IMR-90 (cell line): ENCODE data around the gene PAAF1. TPM values are rescaled to one million over a fixed set of nuclear protein-coding genes. Genes with fewer than 3 reads are reported as not detected.

Experiments
- ATAC-seq: fragments of 200-7000 bp; cut with Tn5 transposase; 2 replicates; pipeline ENCODE4 v1.9.1; 2020; ENCODE audit warnings: low read depth, mild to moderate bottlenecking, moderate library complexity
- BruUV-seq: library from RNA; stranded (reverse); fragments of 400-500 nt; replicated peaks from 2 replicates; lab custom pipeline; 2021; lab: Mats Ljungman, UMichigan
- CTCF ChIA-PET: fragments of 300-600 bp; formaldehyde crosslinking; extraction: SDS; loops from one replicate; lab custom pipeline; 2021; ENCODE audit warnings: antibody characterized with exemption; lab: Yijun Ruan, JAX
- POLR2A ChIA-PET: fragments of 300-600 bp; sonication (Branson Sonifier 250); formaldehyde crosslinking; loops from one replicate; lab custom pipeline; 2022; ENCODE audit warnings: antibody characterized with exemption; ENCODE audit not compliant: unreplicated experiment; lab: Charles Lee
- DNase-seq: peaks from one replicate; pipeline ENCODE4 v3.0.0; 2013
- H2AFZ ChIP-seq: replicated peaks from 2 replicates; pipeline ENCODE3; 2013; ENCODE audit warnings: low read length, mild to moderate bottlenecking; ENCODE audit not compliant: poor library complexity
- H2AK5ac ChIP-seq: 2 replicates; pipeline ENCODE4 v1.6.1; 2013; ENCODE audit warnings: low read depth, low read length, inconsistent platforms
- H2AK9ac ChIP-seq: replicated peaks from 2 replicates; pipeline ENCODE3; 2013; ENCODE audit warnings: mild to moderate bottlenecking, low read depth, low read length, moderate library complexity; ENCODE audit not compliant: poor library complexity
- H2BK120ac ChIP-seq: 2 replicates; pipeline ENCODE4 v1.6.1; 2013; ENCODE audit warnings: low read depth, low read length, inconsistent platforms
- H2BK15ac ChIP-seq: 3 replicates; pipeline ENCODE4 v1.6.1; 2013; ENCODE audit warnings: low read depth, low read length, inconsistent platforms
- H2BK20ac ChIP-seq: 2 replicates; pipeline ENCODE4 v1.6.1; 2013; ENCODE audit warnings: low read depth, mild to moderate bottlenecking, inconsistent platforms, low read length, moderate library complexity
- H2BK5ac ChIP-seq: 2 replicates; pipeline ENCODE4 v1.6.1; 2013; ENCODE audit warnings: mild to moderate bottlenecking, low read depth, low read length, inconsistent platforms; ENCODE audit not compliant: poor library complexity, severe bottlenecking
- H3K14ac ChIP-seq: replicated peaks from 2 replicates; pipeline ENCODE4 v1.6.1; 2013; ENCODE audit warnings: low read depth, low read length, inconsistent platforms
- H3K18ac ChIP-seq: 2 replicates; pipeline ENCODE4 v1.6.1; 2013; ENCODE audit warnings: low read depth, low read length, control low read depth
- H3K23ac ChIP-seq: 2 replicates; pipeline ENCODE4 v1.6.1; 2013; ENCODE audit warnings: low read depth, low read length, inconsistent platforms
- H3K27ac ChIP-seq: 2 replicates; pipeline ENCODE4 v1.5.1; 2013; ENCODE audit warnings: mild to moderate bottlenecking, control low read depth, low read length; ENCODE audit not compliant: insufficient read depth
- H3K27me3 ChIP-seq: 2 replicates; pipeline ENCODE4 v1.6.1; 2013; ENCODE audit warnings: low read length; ENCODE audit not compliant: control insufficient read depth, insufficient read depth
- H3K36me3 ChIP-seq: 2 replicates; pipeline ENCODE4 v1.6.1; 2013; ENCODE audit warnings: low read length, mixed read lengths; ENCODE audit not compliant: control insufficient read depth, insufficient read depth
- H3K4ac ChIP-seq: 2 replicates; pipeline ENCODE4 v1.6.1; 2013; ENCODE audit warnings: low read depth, low read length, inconsistent platforms
- H3K4me1 ChIP-seq: 2 replicates; pipeline ENCODE4 v1.6.1; 2013; ENCODE audit warnings: low read length, mixed read lengths; ENCODE audit not compliant: control insufficient read depth, insufficient read depth
- H3K4me2 ChIP-seq: 2 replicates; pipeline ENCODE4 v1.6.1; 2013; ENCODE audit warnings: low read depth, mild to moderate bottlenecking, control low read depth, low read length, moderate library complexity
- H3K4me3 ChIP-seq: 2 replicates; pipeline ENCODE4 v1.5.1; 2013; ENCODE audit warnings: low read depth, mild to moderate bottlenecking, control low read depth, low read length, moderate library complexity; ENCODE audit not compliant: insufficient read depth
- H3K56ac ChIP-seq: 2 replicates; pipeline ENCODE4 v1.6.1; 2013; ENCODE audit warnings: low read length, inconsistent platforms; ENCODE audit not compliant: insufficient read depth; ENCODE audit errors: extremely low read depth
- H3K79me1 ChIP-seq, 2 experiments: 2 replicates each; pipeline ENCODE4 v1.6.1; 2013; ENCODE audit warnings: low read length in 2 of 2, inconsistent platforms in 1 of 2, low read depth in 1 of 2
- H3K9ac ChIP-seq: 2 replicates; pipeline ENCODE4 v1.6.1; 2013; ENCODE audit warnings: low read depth, low read length, control low read depth
- H3K9me1 ChIP-seq: 2 replicates; pipeline ENCODE4 v1.6.1; 2013; ENCODE audit warnings: low read length, inconsistent platforms; ENCODE audit not compliant: insufficient read depth
- H3K9me3 ChIP-seq: 2 replicates; pipeline ENCODE4 v1.6.1; 2013; ENCODE audit warnings: low read length; ENCODE audit not compliant: control insufficient read depth, insufficient read depth
- H4K20me1 ChIP-seq: 2 replicates; pipeline ENCODE4 v1.6.1; 2013; ENCODE audit warnings: low read length, inconsistent platforms; ENCODE audit not compliant: insufficient read depth
- H4K5ac ChIP-seq: 2 replicates; pipeline ENCODE4 v1.6.1; 2013; ENCODE audit warnings: mild to moderate bottlenecking, low read depth, low read length, control low read depth
- H4K8ac ChIP-seq, 2 experiments: 2 replicates each; pipeline ENCODE4 v1.6.1; 2013; ENCODE audit warnings: low read depth in 2 of 2, low read length in 2 of 2, control low read depth in 1 of 2, inconsistent platforms in 1 of 2
- H4K91ac ChIP-seq: 2 replicates; pipeline ENCODE4 v1.6.1; 2013; ENCODE audit warnings: low read depth, low read length, inconsistent platforms; ENCODE audit not compliant: insufficient read depth
- CEBPB ChIP-seq: IDR thresholded peaks from 2 replicates; pipeline ENCODE4 v1.6.1; 2012; ENCODE audit warnings: low read depth, low read length, improper control_type of control experiment
- CTCF ChIP-seq: conservative IDR thresholded peaks from 2 replicates; pipeline ENCODE4 v1.5.1; 2012; ENCODE audit warnings: mild to moderate bottlenecking, low read depth, low read length, improper control_type of control experiment
- FOS ChIP-seq: fragments of 150-350 bp; IDR thresholded peaks from 2 replicates; pipeline ENCODE4 v1.6.1; 2016; ENCODE audit warnings: low read depth, low read length
- MAZ ChIP-seq: IDR thresholded peaks from 2 replicates; pipeline ENCODE4 v1.6.1; 2012; ENCODE audit warnings: low read depth, mild to moderate bottlenecking, low read length, improper control_type of control experiment, moderate library complexity, borderline replicate concordance
- NFE2L2 ChIP-seq: fragments of 150-350 bp; IDR thresholded peaks from 2 replicates; pipeline ENCODE4 v1.6.1; 2016; ENCODE audit warnings: low read depth, mild to moderate bottlenecking, low read length
- POLR2A ChIP-seq: IDR thresholded peaks from 2 replicates; pipeline ENCODE4 v1.6.1; 2012; ENCODE audit warnings: mild to moderate bottlenecking, low read depth, low read length
- SMC3 ChIP-seq: fragments of 150-350 bp; IDR thresholded peaks from 2 replicates; pipeline ENCODE4 v1.6.1; 2016; ENCODE audit warnings: low read depth, mild to moderate bottlenecking, antibody characterized with exemption, low read length, moderate library complexity
- WGBS, 2 experiments: methylation state at CpG; one replicate each; pipeline versions ENCODE4 v1.1.5 to v1.1.7; 2013; ENCODE audit warnings: missing lambda C conversion rate in 2 of 2; ENCODE audit not compliant: insufficient read length in 1 of 2; ENCODE audit errors: extremely low coverage in 2 of 2; 5-methylcytosine and 5-hydroxymethylcytosine counted together
- dilution Hi-C: fragments of 300-500 bp; cut with HindIII; formaldehyde crosslinking; loops from one replicate; pipeline ENCODE4 v1.14.3; 2018; ENCODE audit warnings: low sequenced_read_pairs; ENCODE audit not compliant: unreplicated experiment
- in situ Hi-C: fragments of 300-500 bp; cut with MboI; formaldehyde crosslinking; loops from 3 replicates; pipeline ENCODE4 v1.14.3; 2019; ENCODE audit warnings: low sequenced_read_pairs, inconsistent platforms, mixed read lengths
- intact Hi-C: fragments of 100-400 bp; cut with micrococcal nuclease; formaldehyde crosslinking; loops from 2 replicates; pipeline ENCODE4 v1.10.0; 2022
- polyA plus RNA-seq, 3 experiments: library from polyadenylated mRNA; depleted of rRNA; stranded (reverse); fragments of >200 nt; gene quantifications; 2 replicates each; pipeline ENCODE4 v1.2.3, GENCODE V29; 2012; ENCODE audit warnings: low replicate concordance in 1 of 3
- total RNA-seq: library from RNA; depleted of rRNA; stranded (reverse); fragments of >200 nt; gene quantifications from 2 replicates; pipeline ENCODE4 v1.2.3, GENCODE V29; 2012
- TF ChIP-seq, protein P1 (sequence below): fragments of 150-350 bp; IDR thresholded peaks from 2 replicates; pipeline ENCODE4 v1.6.1; 2016; ENCODE audit warnings: low read depth, mild to moderate bottlenecking, low read length, moderate library complexity, borderline replicate concordance
- TF ChIP-seq, protein P2 (sequence below): fragments of 150-350 bp; IDR thresholded peaks from 2 replicates; pipeline ENCODE4 v1.6.1; 2017; ENCODE audit warnings: mild to moderate bottlenecking, antibody characterized with exemption, low read length, low read depth

The PAAF1 gene
- total and polyA plus RNA-seq, 2 of the 4 experiments (the other 2 are of a cell fraction) = 15.1 to 16.4 TPM

DNA sequence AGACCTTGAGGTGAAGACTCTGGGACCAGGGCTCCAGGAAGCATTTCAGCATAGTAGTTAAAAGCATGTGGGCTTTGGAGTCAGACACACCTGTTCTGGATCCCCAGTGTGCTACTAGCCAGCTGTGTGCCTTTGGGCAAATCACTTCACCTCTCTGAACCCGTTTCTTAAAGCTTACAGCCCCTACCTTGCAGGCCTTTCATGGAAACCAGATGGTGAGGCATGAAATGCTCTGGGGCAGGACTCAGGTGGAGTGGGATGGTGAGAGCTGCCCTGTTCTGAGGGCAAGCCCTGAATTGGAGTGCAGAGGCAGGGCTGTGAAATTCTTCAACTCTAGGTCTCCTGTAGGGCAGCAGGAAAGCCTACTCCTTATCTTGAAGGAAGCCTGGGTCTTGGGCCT, 95.4 kb downstream of the PAAF1 start:
- no peak overlapping the region for H2BK5ac ChIP-seq
- ChIA-PET CTCF (no interaction called here), POLR2A (no interaction called here)
- H3K4me2 ChIP-seq = no peak overlapping the region
- no peaks in the 10 kb centered on the region for H3K4me1 ChIP-seq
- H2BK15ac ChIP-seq = no peak overlapping the region
- H3K9me1 ChIP-seq = 0 out of 2 replicates have a peak, but pooled peaks cover 4% of the 10 kb centered on the region
- H3K18ac ChIP-seq = no peak overlapping the region
- intact Hi-C loops (no loop called here), dilution Hi-C loops (no loop called here), in situ Hi-C loops (no loop called here)
- ATAC-seq (no peak), DNase-seq (no peak)
- no peak overlapping the region for H4K91ac ChIP-seq
- no peaks in the 10 kb centered on the region for H3K36me3 ChIP-seq
- no peak overlapping the region for H2AFZ ChIP-seq
- no peak overlapping the region for H3K56ac ChIP-seq
- H2BK20ac ChIP-seq = no peak overlapping the region
- H4K20me1 ChIP-seq = no peaks in the 10 kb centered on the region
- no peak overlapping the region for H4K5ac ChIP-seq
- H4K8ac ChIP-seq = no peak overlapping the region
- no peak overlapping the region for H3K27ac ChIP-seq
- H3K27me3 ChIP-seq = no peaks in the 10 kb centered on the region
- no peak overlapping the region for H3K14ac ChIP-seq
- no peak for TF ChIP-seq CTCF
- no peak for TF ChIP-seq MAZ
- TF ChIP-seq FOS = no peak
- TF ChIP-seq, protein P1, sequence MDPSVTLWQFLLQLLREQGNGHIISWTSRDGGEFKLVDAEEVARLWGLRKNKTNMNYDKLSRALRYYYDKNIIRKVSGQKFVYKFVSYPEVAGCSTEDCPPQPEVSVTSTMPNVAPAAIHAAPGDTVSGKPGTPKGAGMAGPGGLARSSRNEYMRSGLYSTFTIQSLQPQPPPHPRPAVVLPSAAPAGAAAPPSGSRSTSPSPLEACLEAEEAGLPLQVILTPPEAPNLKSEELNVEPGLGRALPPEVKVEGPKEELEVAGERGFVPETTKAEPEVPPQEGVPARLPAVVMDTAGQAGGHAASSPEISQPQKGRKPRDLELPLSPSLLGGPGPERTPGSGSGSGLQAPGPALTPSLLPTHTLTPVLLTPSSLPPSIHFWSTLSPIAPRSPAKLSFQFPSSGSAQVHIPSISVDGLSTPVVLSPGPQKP = no peak
- TF ChIP-seq CEBPB = no peak
- TF ChIP-seq SMC3 = no peak
- TF ChIP-seq, protein P2, sequence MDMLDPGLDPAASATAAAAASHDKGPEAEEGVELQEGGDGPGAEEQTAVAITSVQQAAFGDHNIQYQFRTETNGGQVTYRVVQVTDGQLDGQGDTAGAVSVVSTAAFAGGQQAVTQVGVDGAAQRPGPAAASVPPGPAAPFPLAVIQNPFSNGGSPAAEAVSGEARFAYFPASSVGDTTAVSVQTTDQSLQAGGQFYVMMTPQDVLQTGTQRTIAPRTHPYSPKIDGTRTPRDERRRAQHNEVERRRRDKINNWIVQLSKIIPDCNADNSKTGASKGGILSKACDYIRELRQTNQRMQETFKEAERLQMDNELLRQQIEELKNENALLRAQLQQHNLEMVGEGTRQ = no peak
- TF ChIP-seq POLR2A = no peak
- no peak for TF ChIP-seq NFE2L2
- no peak overlapping the region for H2AK5ac ChIP-seq
- no peaks in the 10 kb centered on the region for H3K79me1 ChIP-seq
- no peak overlapping the region for H3K9ac ChIP-seq
- H2BK120ac ChIP-seq = no peak overlapping the region
- no TSS peak for BruUV-seq
- no peak overlapping the region for H3K4me3 ChIP-seq
- no peak overlapping the region for H3K23ac ChIP-seq
- H2AK9ac ChIP-seq = no peak overlapping the region
- no peak overlapping the region for H3K4ac ChIP-seq
- H3K9me3 ChIP-seq = no peaks in the 10 kb centered on the region
- WGBS, 2 experiments = no CpG with 5 or more reads among the region's 1 CpG
